Activated CD4-positive, alpha-beta T cell treated with anti-CD3 and anti-CD28 coated beads, Interleukin-2, amount 50 U/mL, for 4 hours (primary cell): Measurements from ENCODE around the gene KIF5C.
A peak's percentile ranks its signal among the peaks of the same experiment; 100 is the strongest.
"Not testable (repeated sequence)": the region's sequence is repeated elsewhere in the genome, so short reads cannot be mapped to it uniquely, and the experiment has no call there.

Experiments used
- DNase-seq, 2 experiments: peaks; one replicate each; pipeline ENCODE4 v3.0.0-alpha.2; 2020

Gene KIF5C

GRCh38 chr2:148874868-148875341 is at the start of gene KIF5C:
Gene KIF5C (plus strand): TSS chr2:148875227. CDS start chr2:148875618, 391 bp downstream.
- DNase-seq: peak; percentile 89

- no peak for DNase-seq
These were observed 48.2 kb upstream of the KIF5C start for GRCh38 chr2:148826791-148827190.

GRCh38 chr2:148828941-148829340 is 46.1 kb upstream of the KIF5C start:
- DNase-seq: no peak

GRCh38 chr2:148829618-148830017 is 45.4 kb upstream of the KIF5C start:
- no peak for DNase-seq

DNA sequence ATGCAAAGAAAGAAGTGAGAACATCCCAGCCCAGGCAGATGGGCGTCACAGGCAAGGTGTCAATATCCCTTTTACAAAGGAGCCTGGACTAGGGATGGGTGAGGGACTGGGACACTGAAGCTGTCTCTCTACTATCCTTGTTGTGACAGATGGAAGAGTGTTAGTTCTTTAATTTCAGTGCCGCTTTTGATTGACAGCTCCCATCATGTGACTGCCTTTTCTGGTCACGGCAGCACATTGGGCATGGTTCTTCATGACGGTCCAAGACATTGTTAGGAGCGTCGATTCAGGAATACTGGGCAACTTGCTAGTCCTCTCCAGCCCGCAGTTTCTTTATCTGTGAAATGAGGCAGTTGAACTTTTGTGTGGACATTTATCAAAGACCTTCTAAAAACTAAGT is 42.4 kb upstream of the KIF5C start:
- no peak for DNase-seq

GRCh38 chr2:148842050-148842449 is 33.0 kb upstream of the KIF5C start:
- no peak for DNase-seq

- no peak for DNase-seq
These were observed 26.9 kb upstream of the KIF5C start for GRCh38 chr2:148848146-148848545.

- no peak for DNase-seq
These were observed 21.6 kb upstream of the KIF5C start for GRCh38 chr2:148853458-148853857.

GRCh38 chr2:148860037-148860436 is 15.0 kb upstream of the KIF5C start:
- no peak for DNase-seq

DNA sequence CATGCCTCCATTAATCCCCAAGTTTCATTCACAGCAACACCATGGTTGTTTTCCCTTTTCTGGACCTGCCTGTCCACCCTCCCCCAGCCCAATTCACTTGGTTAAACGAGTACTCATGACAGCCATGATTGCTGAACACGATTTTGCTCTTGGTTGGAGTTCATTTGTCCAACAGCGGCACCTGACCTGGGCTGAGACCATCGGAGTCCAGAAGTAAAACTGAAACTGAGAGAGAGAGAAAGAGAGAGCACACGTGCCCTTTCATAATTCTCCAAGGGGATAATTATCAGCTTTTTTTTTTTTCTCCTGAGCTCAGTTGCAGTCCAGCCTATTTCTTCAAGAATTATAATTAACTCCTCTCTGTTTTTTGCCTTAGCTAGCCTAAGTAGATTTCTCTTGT is 13.7 kb upstream of the KIF5C start:
- no peak for DNase-seq

DNA sequence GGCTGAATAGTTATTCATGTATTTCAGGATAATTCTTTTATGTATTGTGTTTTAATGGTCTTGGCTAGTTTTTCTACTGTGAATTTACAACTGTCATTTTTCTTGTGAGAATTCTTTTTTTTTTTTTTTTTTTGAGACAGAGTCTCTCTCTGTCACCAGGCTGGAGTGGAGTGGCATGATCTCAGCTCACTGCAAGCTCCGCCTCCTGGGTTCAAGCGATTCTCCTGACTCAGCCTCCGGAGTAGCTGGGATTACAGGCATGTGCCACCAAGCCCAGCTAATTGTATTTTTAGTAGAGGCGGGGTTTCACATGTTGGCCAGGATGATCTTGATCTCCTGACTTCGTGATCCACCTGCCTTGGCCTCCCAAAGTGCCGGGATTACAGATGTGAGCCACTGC is 12.5 kb upstream of the KIF5C start:
- DNase-seq: not testable (repeated sequence)

- no peak for DNase-seq
These were observed 9.5 kb upstream of the KIF5C start for GRCh38 chr2:148865512-148865911.

DNA sequence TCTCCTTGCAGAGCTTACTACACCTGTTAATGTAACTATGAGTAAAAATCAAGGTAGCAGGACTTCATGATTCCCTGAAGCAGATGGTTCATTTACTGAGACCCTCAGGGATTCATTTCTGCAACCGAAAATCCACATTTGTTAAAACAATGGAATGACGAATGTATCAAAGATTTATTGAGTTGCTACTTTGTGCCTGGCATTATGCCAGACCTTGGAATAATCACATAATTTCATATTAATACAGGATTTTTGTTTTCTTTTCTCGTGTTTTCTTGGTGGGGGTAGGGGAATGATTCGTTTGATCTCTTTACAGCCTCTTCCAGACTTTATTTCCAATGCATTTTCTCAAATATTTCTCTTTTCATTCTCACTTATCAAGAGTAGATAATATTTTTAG is 8.9 kb upstream of the KIF5C start:
- DNase-seq: no peak

GRCh38 chr2:148867079-148867769 is 7.8 kb upstream of the KIF5C start:
- DNase-seq: no peak

DNA sequence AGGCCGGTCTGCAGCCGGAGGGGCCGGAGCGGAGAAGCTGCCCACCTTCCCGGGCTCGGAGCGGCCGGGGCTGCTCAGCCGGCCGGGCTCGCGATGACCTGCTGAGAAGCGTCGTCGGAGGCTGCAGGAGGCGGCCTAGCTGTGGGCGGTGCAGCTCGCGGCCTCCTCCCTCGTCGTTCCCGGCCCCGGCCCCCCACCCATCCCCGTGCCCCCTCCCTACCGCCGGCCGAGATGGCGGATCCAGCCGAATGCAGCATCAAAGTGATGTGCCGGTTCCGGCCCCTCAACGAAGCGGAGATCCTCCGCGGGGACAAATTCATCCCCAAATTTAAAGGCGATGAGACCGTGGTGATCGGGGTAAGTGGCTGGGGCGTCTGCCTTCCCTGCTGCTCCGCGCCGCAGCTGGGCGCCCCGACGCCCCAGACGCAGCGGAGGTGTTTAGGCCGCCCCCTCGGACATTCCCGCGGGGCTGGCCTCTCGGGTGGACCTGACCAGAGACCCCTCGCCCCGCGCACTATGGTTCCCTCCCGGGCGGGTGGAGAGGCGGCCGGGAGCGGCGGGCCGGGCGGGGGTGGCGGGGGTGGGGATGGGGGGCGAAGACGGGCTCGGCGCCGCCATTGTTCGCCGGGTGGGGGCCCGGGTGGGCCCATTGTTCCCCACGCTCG is 492 bp downstream of the KIF5C start:
- DNase-seq: peak in 1 of 2 experiments; percentile 1

DNA sequence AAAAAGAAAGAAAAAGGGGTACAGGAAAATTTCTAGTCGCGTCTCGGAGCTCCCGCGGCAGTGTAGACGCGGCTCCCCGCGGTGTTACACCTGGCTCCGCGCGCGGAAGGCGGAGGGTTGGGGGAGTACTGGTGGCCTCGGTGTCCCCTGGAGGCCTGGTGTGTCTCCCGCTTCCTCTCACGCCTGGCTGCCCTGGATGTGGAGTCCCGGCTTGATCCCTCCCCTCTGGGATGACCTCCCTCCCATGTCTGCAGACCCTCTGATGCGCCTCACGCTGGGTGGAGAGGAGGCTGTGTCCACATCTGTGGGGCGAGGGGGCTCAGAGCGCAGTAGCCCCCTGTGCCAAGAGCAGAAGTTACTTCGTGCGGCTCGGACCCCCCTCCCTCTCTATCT is 1.2 kb downstream of the KIF5C start:
- no peak for DNase-seq

GRCh38 chr2:148876595-148877402 is 1.8 kb downstream of the KIF5C start:
- DNase-seq: peak; percentile 45 to 50

- DNase-seq: no peak
These were observed 2.3 kb downstream of the KIF5C start for GRCh38 chr2:148877403-148877740.

GRCh38 chr2:148880636-148881035 is 5.6 kb downstream of the KIF5C start:
- DNase-seq: no peak

DNA sequence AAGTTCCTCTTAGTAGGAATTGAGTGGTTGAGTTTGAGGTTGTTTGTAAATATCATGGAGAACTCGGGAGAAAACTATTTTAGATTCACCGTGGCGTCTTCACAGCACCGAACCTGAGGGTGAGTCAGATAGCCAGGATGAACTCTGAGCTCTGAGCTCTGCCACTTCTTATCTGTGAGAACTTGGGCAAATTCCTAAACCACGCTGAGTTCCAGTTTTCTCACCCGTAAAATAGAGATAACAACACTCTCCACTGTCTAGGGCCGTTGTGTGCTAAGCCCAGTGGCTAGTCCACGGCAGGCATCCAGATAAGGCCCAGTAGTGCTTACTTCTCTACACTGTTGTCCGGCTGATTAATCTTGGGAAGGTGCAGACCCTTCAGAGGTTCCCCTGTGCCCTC is 7.0 kb downstream of the KIF5C start:
- no peak for DNase-seq

- DNase-seq: no peak
These were observed 10.2 kb downstream of the KIF5C start for GRCh38 chr2:148885209-148885608.

GRCh38 chr2:148885988-148886387 is 11.0 kb downstream of the KIF5C start:
- DNase-seq: no peak

DNA sequence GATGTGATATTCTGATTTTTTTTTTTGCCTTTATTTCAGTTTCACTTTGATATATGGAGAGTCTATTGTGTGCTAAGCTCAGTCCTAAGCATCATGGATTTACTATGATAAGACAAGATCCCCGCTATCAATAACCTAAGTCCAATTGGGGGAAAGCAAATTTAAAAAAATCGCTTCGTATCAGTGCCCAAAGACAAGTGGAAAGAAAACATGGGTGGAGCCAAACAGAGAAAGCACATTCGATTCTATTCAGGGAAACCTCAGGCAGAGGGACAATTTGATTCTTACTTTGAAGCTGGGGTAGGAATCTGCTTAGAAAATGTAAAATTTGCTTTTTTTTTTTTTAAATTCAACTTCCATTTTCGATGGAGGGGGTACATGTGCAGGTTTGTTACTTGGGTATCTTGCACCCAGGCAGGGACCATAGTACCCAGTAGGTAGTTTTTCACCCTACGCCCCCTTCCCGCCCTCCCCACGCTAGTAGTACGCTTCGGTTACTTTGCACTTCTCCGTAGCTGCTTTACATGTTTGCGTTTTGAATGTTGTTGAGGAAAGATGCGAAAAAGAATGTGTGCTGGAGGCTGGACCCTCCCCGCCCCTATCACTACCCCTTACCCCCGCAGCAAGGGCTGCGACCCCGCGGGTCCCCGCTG is 12.4 kb downstream of the KIF5C start:
- no peak for DNase-seq
